PC-3 (cell line): ENCODE data around the gene PRKX. TPM values are rescaled to one million over a fixed set of nuclear protein-coding genes. Genes with fewer than 3 reads are reported as not detected.

Experiments
- ATAC-seq: fragments of 200-7000 bp; cut with Tn5 transposase; 2 replicates; pipeline ENCODE4 v1.9.1; 2020; ENCODE audit warnings: mild to moderate bottlenecking, moderate library complexity
- BruUV-seq: library from RNA; stranded (reverse); fragments of 400-500 nt; replicated peaks from 2 replicates; lab custom pipeline; 2021; lab: Mats Ljungman, UMichigan
- CTCF ChIA-PET: fragments of 300-600 bp; sonication (Branson Sonifier 250); formaldehyde crosslinking; loops from one replicate; lab custom pipeline; 2022; ENCODE audit warnings: antibody characterized with exemption; lab: Charles Lee
- POLR2A ChIA-PET: fragments of 300-600 bp; sonication (Branson Sonifier 250); formaldehyde crosslinking; loops from one replicate; lab custom pipeline; 2022; ENCODE audit warnings: antibody characterized with exemption; ENCODE audit not compliant: unreplicated experiment; lab: Charles Lee
- DNase-seq: peaks from one replicate; pipeline ENCODE4 v3.0.0-alpha.2; 2015
- H2AFZ ChIP-seq: fragments of 300-600 bp; sonication (generic); 2 replicates; pipeline ENCODE4 v1.6.0; 2016; ENCODE audit warnings: antibody characterized with exemption, low read length
- H3F3A ChIP-seq: fragments of 300-600 bp; sonication (generic); one replicate; pipeline ENCODE4 v1.6.0; 2017; ENCODE audit warnings: antibody characterized with exemption, low read length, control low read depth, mild to moderate bottlenecking; ENCODE audit not compliant: unreplicated experiment
- H3K27ac ChIP-seq: fragments of 300-600 bp; sonication (generic); 2 replicates; pipeline ENCODE4 v1.5.1; 2016; ENCODE audit warnings: mild to moderate bottlenecking, low read length
- H3K27me3 ChIP-seq: fragments of 300-600 bp; sonication (generic); 2 replicates; pipeline ENCODE4 v1.6.1; 2016; ENCODE audit warnings: low read length, mixed read lengths
- H3K36me3 ChIP-seq: fragments of 300-600 bp; sonication (generic); 2 replicates; pipeline ENCODE4 v1.6.1; 2016; ENCODE audit warnings: low read depth, mixed run types, low read length, mixed read lengths
- H3K4me1 ChIP-seq: fragments of 300-600 bp; sonication (generic); 2 replicates; pipeline ENCODE4 v1.5.1; 2016; ENCODE audit warnings: low read length; ENCODE audit not compliant: insufficient read depth
- H3K4me2 ChIP-seq: fragments of 300-600 bp; sonication (generic); 2 replicates; pipeline ENCODE4 v1.6.0; 2016; ENCODE audit warnings: low read length
- H3K4me3 ChIP-seq: fragments of 300-600 bp; sonication (generic); 2 replicates; pipeline ENCODE4 v1.5.1; 2016; ENCODE audit warnings: mild to moderate bottlenecking, low read length, mixed read lengths
- H3K79me2 ChIP-seq: fragments of 300-600 bp; sonication (generic); 2 replicates; pipeline ENCODE4 v1.6.1; 2017; ENCODE audit warnings: low read length, mixed read lengths
- H3K9ac ChIP-seq: fragments of 300-600 bp; sonication (generic); 2 replicates; pipeline ENCODE4 v1.6.0; 2016; ENCODE audit warnings: mild to moderate bottlenecking, low read length
- H3K9me2 ChIP-seq: fragments of 300-600 bp; sonication (generic); replicated peaks from 2 replicates; pipeline ENCODE4 v1.6.1; 2016; ENCODE audit warnings: mixed run types, low read length, mixed read lengths
- H3K9me3 ChIP-seq: fragments of 300-600 bp; sonication (generic); 2 replicates; pipeline ENCODE4 v1.6.1; 2016; ENCODE audit warnings: low read length, mixed read lengths
- H4K20me1 ChIP-seq: fragments of 300-600 bp; sonication (generic); 2 replicates; pipeline ENCODE4 v1.6.1; 2016; ENCODE audit warnings: low read length, mixed read lengths
- EZH2 ChIP-seq: fragments of 300-600 bp; sonication (generic); IDR thresholded peaks from one replicate; pipeline ENCODE4 v1.6.1; 2017; ENCODE audit warnings: antibody characterized with exemption, mild to moderate bottlenecking, low read length; ENCODE audit not compliant: unreplicated experiment
- EZH2phosphoT487 ChIP-seq: fragments of 300-600 bp; sonication (generic); IDR thresholded peaks from 2 replicates; pipeline ENCODE4 v1.6.1; 2018; ENCODE audit warnings: mild to moderate bottlenecking, antibody characterized with exemption, low read length, borderline replicate concordance
- intact Hi-C: fragments of 100-400 bp; cut with micrococcal nuclease; formaldehyde crosslinking; loops from 2 replicates; pipeline ENCODE4 v1.9.0; 2023
- total RNA-seq: library from RNA; depleted of rRNA; stranded (reverse); fragments of >200 nt; gene quantifications from 2 replicates; pipeline ENCODE4 v1.2.3, GENCODE V29; 2014
- TF ChIP-seq, protein P1 (sequence below): fragments of 300-600 bp; sonication (generic); conservative IDR thresholded peaks from 2 replicates; pipeline ENCODE4 v1.5.1; 2017; ENCODE audit warnings: antibody characterized with exemption, low read depth, mild to moderate bottlenecking, low read length

The PRKX gene
- total RNA-seq, 1 experiment from 2014 or later, result 22.2 TPM

GRCh38 chrX:3680459-3680858 is 33.0 kb downstream of the PRKX start:
- no peaks in the 10 kb centered on the region for H3K4me1 ChIP-seq
- H3K4me3 ChIP-seq, result no peak overlapping the region
- H3K27me3 ChIP-seq, result no peaks in the 10 kb centered on the region
- ATAC-seq (peak; percentile 33; the same call in 1 of the 2 replicates), DNase-seq (peak; percentile 2)
- H4K20me1 ChIP-seq, result no peaks in the 10 kb centered on the region
- no peak overlapping the region for H3K9ac ChIP-seq
- H3K36me3 ChIP-seq, result no peaks in the 10 kb centered on the region
- H3K9me2 ChIP-seq, result no peaks in the 10 kb centered on the region
- no peak overlapping the region for H3K4me2 ChIP-seq
- no TSS peak for BruUV-seq
- intact Hi-C loops, result no loop called here
- CTCF ChIA-PET, result no interaction called here
- TF ChIP-seq EZH2 (no peak), EZH2phosphoT487 (no peak)
- TF ChIP-seq, protein P1, sequence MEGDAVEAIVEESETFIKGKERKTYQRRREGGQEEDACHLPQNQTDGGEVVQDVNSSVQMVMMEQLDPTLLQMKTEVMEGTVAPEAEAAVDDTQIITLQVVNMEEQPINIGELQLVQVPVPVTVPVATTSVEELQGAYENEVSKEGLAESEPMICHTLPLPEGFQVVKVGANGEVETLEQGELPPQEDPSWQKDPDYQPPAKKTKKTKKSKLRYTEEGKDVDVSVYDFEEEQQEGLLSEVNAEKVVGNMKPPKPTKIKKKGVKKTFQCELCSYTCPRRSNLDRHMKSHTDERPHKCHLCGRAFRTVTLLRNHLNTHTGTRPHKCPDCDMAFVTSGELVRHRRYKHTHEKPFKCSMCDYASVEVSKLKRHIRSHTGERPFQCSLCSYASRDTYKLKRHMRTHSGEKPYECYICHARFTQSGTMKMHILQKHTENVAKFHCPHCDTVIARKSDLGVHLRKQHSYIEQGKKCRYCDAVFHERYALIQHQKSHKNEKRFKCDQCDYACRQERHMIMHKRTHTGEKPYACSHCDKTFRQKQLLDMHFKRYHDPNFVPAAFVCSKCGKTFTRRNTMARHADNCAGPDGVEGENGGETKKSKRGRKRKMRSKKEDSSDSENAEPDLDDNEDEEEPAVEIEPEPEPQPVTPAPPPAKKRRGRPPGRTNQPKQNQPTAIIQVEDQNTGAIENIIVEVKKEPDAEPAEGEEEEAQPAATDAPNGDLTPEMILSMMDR, result no peak
- no peaks in the 10 kb centered on the region for H3K79me2 ChIP-seq
- POLR2A ChIA-PET, result no interaction called here
- H3K9me3 ChIP-seq, result no peaks in the 10 kb centered on the region
- no peak overlapping the region for H3K27ac ChIP-seq
- no peak overlapping the region for H2AFZ ChIP-seq
- no peaks in the 10 kb centered on the region for H3F3A ChIP-seq

DNA sequence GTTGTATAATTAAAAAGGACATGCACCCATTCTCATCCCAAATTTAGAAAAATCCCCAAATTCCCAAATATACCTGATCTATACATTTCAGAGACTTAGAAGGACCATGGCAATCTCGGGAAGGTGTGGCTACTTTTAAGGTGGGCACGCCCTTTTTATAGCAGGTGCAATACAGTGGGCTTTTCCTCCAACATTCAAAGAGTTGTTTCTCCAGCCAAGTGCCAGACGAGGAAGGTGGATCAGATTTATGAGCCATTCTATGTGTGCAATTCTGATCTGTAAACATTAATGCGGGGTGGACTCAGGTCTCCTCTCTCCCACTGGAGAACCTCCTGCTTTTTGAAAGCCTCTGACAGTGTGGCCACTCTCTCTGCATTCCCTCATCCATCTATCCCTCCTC is 33.8 kb downstream of the PRKX start:
- intact Hi-C loops, result no loop called here
- no peaks in the 10 kb centered on the region for H3K9me3 ChIP-seq
- DNase-seq (no peak), ATAC-seq (no peak)
- no peaks in the 10 kb centered on the region for H3F3A ChIP-seq
- no peak overlapping the region for H3K4me3 ChIP-seq
- no TSS peak for BruUV-seq
- no peak overlapping the region for H3K27ac ChIP-seq
- TF ChIP-seq, protein P1, result no peak
- TF ChIP-seq EZH2phosphoT487 (no peak), EZH2 (no peak)
- no peaks in the 10 kb centered on the region for H3K4me1 ChIP-seq
- H3K36me3 ChIP-seq, result no peaks in the 10 kb centered on the region
- H2AFZ ChIP-seq, result no peak overlapping the region
- H3K79me2 ChIP-seq, result no peaks in the 10 kb centered on the region
- no peaks in the 10 kb centered on the region for H4K20me1 ChIP-seq
- H3K9ac ChIP-seq, result no peak overlapping the region
- H3K27me3 ChIP-seq, result no peaks in the 10 kb centered on the region
- CTCF ChIA-PET, result no interaction called here
- H3K4me2 ChIP-seq, result no peak overlapping the region
- H3K9me2 ChIP-seq, result no peaks in the 10 kb centered on the region
- POLR2A ChIA-PET, result no interaction called here

GRCh38 chrX:3678328-3678727 is 35.1 kb downstream of the PRKX start:
- CTCF ChIA-PET, result no interaction called here
- TF ChIP-seq EZH2phosphoT487 (no peak), EZH2 (no peak)
- TF ChIP-seq, protein P1, result no peak
- no peaks in the 10 kb centered on the region for H3F3A ChIP-seq
- BruUV-seq, result no TSS peak
- ATAC-seq, result no peak
- no peak overlapping the region for H2AFZ ChIP-seq
- no peak for DNase-seq
- no peak overlapping the region for H3K4me3 ChIP-seq
- H3K79me2 ChIP-seq, result no peaks in the 10 kb centered on the region
- intact Hi-C loops, result no loop called here
- H3K9ac ChIP-seq, result no peak overlapping the region
- POLR2A ChIA-PET, result no interaction called here
- no peaks in the 10 kb centered on the region for H3K9me2 ChIP-seq
- no peaks in the 10 kb centered on the region for H3K9me3 ChIP-seq
- H3K4me1 ChIP-seq, result no peaks in the 10 kb centered on the region
- no peak overlapping the region for H3K4me2 ChIP-seq
- no peaks in the 10 kb centered on the region for H4K20me1 ChIP-seq
- H3K36me3 ChIP-seq, result no peaks in the 10 kb centered on the region
- no peak overlapping the region for H3K27ac ChIP-seq
- no peaks in the 10 kb centered on the region for H3K27me3 ChIP-seq
